WTC11 (cell line): Measurements from ENCODE around the gene TMEM204.

Experiments used
- MAX ChIP-seq: sonication (generic); formaldehyde crosslinking; IDR thresholded peaks from 2 replicates; pipeline ENCODE4 v1.8.0; 2022; ENCODE audit warnings: mild to moderate bottlenecking, missing genetic modification reagents
- SMAD4 ChIP-seq: sonication (generic); formaldehyde crosslinking; IDR thresholded peaks from 2 replicates; pipeline ENCODE4 v1.8.0; 2022; ENCODE audit warnings: mild to moderate bottlenecking, missing genetic modification reagents
- TF ChIP-seq, protein P1 (sequence below): sonication (generic); formaldehyde crosslinking; IDR thresholded peaks from 2 replicates; pipeline ENCODE4 v1.8.1; 2022; ENCODE audit warnings: low read depth, mild to moderate bottlenecking, moderate library complexity, missing genetic modification reagents, borderline replicate concordance
- TF ChIP-seq, protein P2 (sequence below): fragments of 200-600 bp; IDR thresholded peaks from 2 replicates; pipeline ENCODE4 v1.8.0; 2022; ENCODE audit warnings: antibody characterized with exemption

GRCh38 chr16:1510941-1511351 is 22.5 kb upstream of the TMEM204 start:
- TF ChIP-seq MAX (no peak), SMAD4 (no peak)
- TF ChIP-seq, protein P1, sequence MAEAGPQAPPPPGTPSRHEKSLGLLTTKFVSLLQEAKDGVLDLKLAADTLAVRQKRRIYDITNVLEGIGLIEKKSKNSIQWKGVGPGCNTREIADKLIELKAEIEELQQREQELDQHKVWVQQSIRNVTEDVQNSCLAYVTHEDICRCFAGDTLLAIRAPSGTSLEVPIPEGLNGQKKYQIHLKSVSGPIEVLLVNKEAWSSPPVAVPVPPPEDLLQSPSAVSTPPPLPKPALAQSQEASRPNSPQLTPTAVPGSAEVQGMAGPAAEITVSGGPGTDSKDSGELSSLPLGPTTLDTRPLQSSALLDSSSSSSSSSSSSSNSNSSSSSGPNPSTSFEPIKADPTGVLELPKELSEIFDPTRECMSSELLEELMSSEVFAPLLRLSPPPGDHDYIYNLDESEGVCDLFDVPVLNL (CRISPR knock-in tag), result no peak
- TF ChIP-seq, protein P2, sequence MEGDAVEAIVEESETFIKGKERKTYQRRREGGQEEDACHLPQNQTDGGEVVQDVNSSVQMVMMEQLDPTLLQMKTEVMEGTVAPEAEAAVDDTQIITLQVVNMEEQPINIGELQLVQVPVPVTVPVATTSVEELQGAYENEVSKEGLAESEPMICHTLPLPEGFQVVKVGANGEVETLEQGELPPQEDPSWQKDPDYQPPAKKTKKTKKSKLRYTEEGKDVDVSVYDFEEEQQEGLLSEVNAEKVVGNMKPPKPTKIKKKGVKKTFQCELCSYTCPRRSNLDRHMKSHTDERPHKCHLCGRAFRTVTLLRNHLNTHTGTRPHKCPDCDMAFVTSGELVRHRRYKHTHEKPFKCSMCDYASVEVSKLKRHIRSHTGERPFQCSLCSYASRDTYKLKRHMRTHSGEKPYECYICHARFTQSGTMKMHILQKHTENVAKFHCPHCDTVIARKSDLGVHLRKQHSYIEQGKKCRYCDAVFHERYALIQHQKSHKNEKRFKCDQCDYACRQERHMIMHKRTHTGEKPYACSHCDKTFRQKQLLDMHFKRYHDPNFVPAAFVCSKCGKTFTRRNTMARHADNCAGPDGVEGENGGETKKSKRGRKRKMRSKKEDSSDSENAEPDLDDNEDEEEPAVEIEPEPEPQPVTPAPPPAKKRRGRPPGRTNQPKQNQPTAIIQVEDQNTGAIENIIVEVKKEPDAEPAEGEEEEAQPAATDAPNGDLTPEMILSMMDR, result no peak
